Caco-2 (cell line): ENCODE measurements around the gene NIPSNAP3A. TPM values are rescaled to one million over a fixed set of nuclear protein-coding genes. Genes with fewer than 3 reads are reported as not detected.

Source experiments
- BruUV-seq: library from RNA; stranded (reverse); fragments of 400-500 nt; replicated peaks from 2 replicates; lab custom pipeline; 2021; lab: Mats Ljungman, UMichigan
- CTCF ChIA-PET: fragments of 300-600 bp; sonication (Branson Sonifier 250); formaldehyde crosslinking; loops from one replicate; lab custom pipeline; 2022; ENCODE audit warnings: antibody characterized with exemption; lab: Charles Lee
- POLR2A ChIA-PET: fragments of 300-600 bp; sonication (Branson Sonifier 250); formaldehyde crosslinking; loops from one replicate; lab custom pipeline; 2022; ENCODE audit warnings: antibody characterized with exemption; lab: Charles Lee
- DNase-seq, 2 experiments: peaks; one replicate each; pipeline versions ENCODE4 v3.0.0 to v3.0.0-alpha.2; 2020 to 2022
- H3K27me3 ChIP-seq: replicated peaks from 2 replicates; pipeline ENCODE4 v1.6.0; 2011; ENCODE audit warnings: low read length; ENCODE audit not compliant: control insufficient read depth, insufficient read depth
- H3K36me3 ChIP-seq: 2 replicates; pipeline ENCODE4 v1.5.1; 2011; ENCODE audit warnings: low read length; ENCODE audit not compliant: control insufficient read depth, insufficient read depth
- H3K4me1 ChIP-seq: fragments of 250-450 bp; sonication (Bioruptor Pico); 2 replicates; pipeline ENCODE4 v1.5.1; 2020; ENCODE audit warnings: mild to moderate bottlenecking
- H3K4me3 ChIP-seq: 2 replicates; pipeline ENCODE4 v1.5.1; 2011; ENCODE audit warnings: low read depth, mild to moderate bottlenecking, control low read depth, low read length
- H3K9me3 ChIP-seq: fragments of 250-450 bp; sonication (Bioruptor Pico); 2 replicates; pipeline ENCODE4 v1.5.1; 2020; ENCODE audit warnings: mild to moderate bottlenecking, moderate library complexity
- H3K27ac Mint-ChIP-seq: one replicate; pipeline ENCODE4 v1.8.0; 2022; ENCODE audit warnings: mixed read lengths; ENCODE audit not compliant: unreplicated experiment
- H3K27me3 Mint-ChIP-seq: one replicate; pipeline ENCODE4 v1.8.0; 2022; ENCODE audit warnings: mixed read lengths; ENCODE audit not compliant: insufficient read depth, unreplicated experiment
- H3K36me3 Mint-ChIP-seq: one replicate; pipeline ENCODE4 v1.8.0; 2022; ENCODE audit warnings: mild to moderate bottlenecking, mixed read lengths; ENCODE audit not compliant: insufficient read depth, unreplicated experiment
- H3K4me1 Mint-ChIP-seq: one replicate; pipeline ENCODE4 v1.8.0; 2022; ENCODE audit warnings: low read depth, mixed read lengths; ENCODE audit not compliant: unreplicated experiment
- H3K4me3 Mint-ChIP-seq: one replicate; pipeline ENCODE4 v1.8.0; 2022; ENCODE audit warnings: mild to moderate bottlenecking, moderate library complexity, mixed read lengths; ENCODE audit not compliant: unreplicated experiment
- H3K9me3 Mint-ChIP-seq: one replicate; pipeline ENCODE4 v1.8.0; 2022; ENCODE audit warnings: mixed read lengths; ENCODE audit not compliant: unreplicated experiment
- CTCF ChIP-seq, 2 experiments: fragments of 200-600 bp in 1 of 2; IDR thresholded peaks; 1 replicate in 1 of 2; 2 replicates in 1 of 2; pipeline versions ENCODE4 v1.5.1 to v1.8.0; 2011 to 2022; ENCODE audit warnings: antibody characterized with exemption in 1 of 2, control low read depth in 1 of 2, inconsistent platforms in 1 of 2, low read depth in 1 of 2, low read length in 1 of 2, mild to moderate bottlenecking in 1 of 2, moderate library complexity in 1 of 2; ENCODE audit not compliant: insufficient read depth in 1 of 2, severe bottlenecking in 1 of 2, unreplicated experiment in 1 of 2
- intact Hi-C: fragments of 100-400 bp; cut with micrococcal nuclease; formaldehyde crosslinking; loops from one replicate; pipeline ENCODE4 v1.10.0; 2022; ENCODE audit not compliant: unreplicated experiment
- total RNA-seq: library from RNA; stranded (reverse); gene quantifications from 2 replicates; pipeline ENCODE4 v1.2.3, GENCODE V29; 2022

Gene NIPSNAP3A
- total RNA-seq, 1 experiment from 2014 or later: 19.0 TPM

DNA sequence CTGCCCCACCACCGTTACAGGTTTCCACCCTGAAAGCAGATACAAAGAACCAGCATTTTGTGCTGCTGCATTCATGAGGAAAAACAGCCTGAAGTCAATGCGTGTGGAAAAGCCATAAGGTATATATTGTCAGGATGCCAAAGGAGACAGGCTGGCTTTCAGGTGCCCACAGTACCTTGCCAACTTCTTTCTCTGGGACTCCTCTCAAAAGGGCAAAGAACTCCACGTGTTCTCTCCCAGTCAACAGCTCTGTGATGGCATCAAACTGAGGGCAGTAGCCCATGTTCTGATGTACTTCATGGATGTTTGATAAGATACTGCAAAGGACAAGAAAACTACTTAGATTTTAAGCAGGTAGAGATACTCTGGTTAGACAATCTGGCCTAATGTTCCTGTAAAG is 40.8 kb downstream of the NIPSNAP3A start:
- Mint-ChIP-seq H3K27me3 (no peaks in the 10 kb centered on the region), H3K36me3 (peaks cover 27% of the 10 kb centered on the region), H3K4me3 (no peak overlapping the region), H3K27ac (no peak overlapping the region), H3K9me3 (no peaks in the 10 kb centered on the region), H3K4me1 (no peaks in the 10 kb centered on the region)
- no peaks in the 10 kb centered on the region for H3K27me3 ChIP-seq
- CTCF ChIA-PET: no interaction called here
- BruUV-seq: no TSS peak
- no peaks in the 10 kb centered on the region for H3K4me1 ChIP-seq
- peaks cover 4% of the 10 kb centered on the region for H3K36me3 ChIP-seq
- intact Hi-C loops: no loop called here
- POLR2A ChIA-PET: no interaction called here
- no peak overlapping the region for H3K4me3 ChIP-seq
- H3K9me3 ChIP-seq: no peaks in the 10 kb centered on the region
- DNase-seq: no peak
- no peak for TF ChIP-seq CTCF (IDR thresholded peaks at IDR 0.05; ENCODE audit: insufficient read depth in 1 of 2, low read depth in 1 of 2, low read length in 1 of 2, severe bottlenecking in 1 of 2, unreplicated experiment in 1 of 2)

DNA sequence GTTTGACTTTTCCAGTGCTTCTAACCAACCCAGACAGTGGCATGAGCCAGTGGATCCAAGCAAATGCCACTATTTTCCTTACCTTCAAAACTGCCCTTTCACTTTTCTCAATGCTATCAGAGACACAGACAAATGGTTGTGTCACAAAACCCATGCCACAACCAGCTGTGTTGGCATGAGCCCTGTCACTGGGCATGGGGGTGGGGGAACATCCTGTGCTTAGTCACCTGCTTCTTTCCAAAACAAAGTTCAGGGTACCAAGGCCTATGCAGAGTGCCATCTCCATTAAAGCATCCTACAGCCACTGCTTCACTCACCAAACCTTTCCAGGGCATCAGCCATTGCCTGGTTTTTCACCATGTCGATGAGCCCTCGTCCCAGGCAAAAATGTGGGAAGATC is 46.6 kb downstream of the NIPSNAP3A start:
- Histone ChIP-seq H3K4me1 (no peaks in the 10 kb centered on the region), H3K36me3 (peaks cover 5% of the 10 kb centered on the region), H3K4me3 (no peak overlapping the region), H3K27me3 (no peaks in the 10 kb centered on the region), H3K9me3 (no peaks in the 10 kb centered on the region)
- no peak for TF ChIP-seq CTCF (IDR thresholded peaks at IDR 0.05; ENCODE audit: insufficient read depth in 1 of 2, low read depth in 1 of 2, low read length in 1 of 2, severe bottlenecking in 1 of 2, unreplicated experiment in 1 of 2)
- H3K4me3 Mint-ChIP-seq: no peak overlapping the region
- intact Hi-C loops: no loop called here
- ChIA-PET CTCF (no interaction called here), POLR2A (no interaction called here)
- no peaks in the 10 kb centered on the region for H3K4me1 Mint-ChIP-seq
- H3K9me3 Mint-ChIP-seq: no peaks in the 10 kb centered on the region
- no peak for DNase-seq
- no peak overlapping the region for H3K27ac Mint-ChIP-seq
- H3K36me3 Mint-ChIP-seq: peaks cover 27% of the 10 kb centered on the region
- no TSS peak for BruUV-seq
- no peaks in the 10 kb centered on the region for H3K27me3 Mint-ChIP-seq

GRCh38 chr9:104795082-104795481 is 47.6 kb downstream of the NIPSNAP3A start:
- Histone ChIP-seq H3K27me3 (no peaks in the 10 kb centered on the region), H3K4me3 (no peak overlapping the region), H3K9me3 (no peaks in the 10 kb centered on the region), H3K4me1 (no peaks in the 10 kb centered on the region), H3K36me3 (peaks cover 5% of the 10 kb centered on the region)
- Mint-ChIP-seq H3K4me3 (no peak overlapping the region), H3K36me3 (peaks cover 27% of the 10 kb centered on the region), H3K4me1 (no peaks in the 10 kb centered on the region), H3K9me3 (no peaks in the 10 kb centered on the region), H3K27me3 (no peaks in the 10 kb centered on the region), H3K27ac (no peak overlapping the region)
- intact Hi-C loops: no loop called here
- TF ChIP-seq CTCF (IDR thresholded peaks at IDR 0.05; ENCODE audit: insufficient read depth in 1 of 2, low read depth in 1 of 2, low read length in 1 of 2, severe bottlenecking in 1 of 2, unreplicated experiment in 1 of 2): no peak
- CTCF ChIA-PET: no interaction called here
- POLR2A ChIA-PET: no interaction called here
- DNase-seq: no peak
- BruUV-seq: no TSS peak
